Caco-2 (cell line): ENCODE measurements around the gene PRCP. TPM values are rescaled to one million over a fixed set of nuclear protein-coding genes. Genes with fewer than 3 reads are reported as not detected.

Source experiments
- BruUV-seq: library from RNA; stranded (reverse); fragments of 400-500 nt; replicated peaks from 2 replicates; lab custom pipeline; 2021; lab: Mats Ljungman, UMichigan
- CTCF ChIA-PET: fragments of 300-600 bp; sonication (Branson Sonifier 250); formaldehyde crosslinking; loops from one replicate; lab custom pipeline; 2022; ENCODE audit warnings: antibody characterized with exemption; lab: Charles Lee
- POLR2A ChIA-PET: fragments of 300-600 bp; sonication (Branson Sonifier 250); formaldehyde crosslinking; loops from one replicate; lab custom pipeline; 2022; ENCODE audit warnings: antibody characterized with exemption; lab: Charles Lee
- DNase-seq, 2 experiments: peaks; one replicate each; pipeline versions ENCODE4 v3.0.0 to v3.0.0-alpha.2; 2020 to 2022
- H3K27me3 ChIP-seq: replicated peaks from 2 replicates; pipeline ENCODE4 v1.6.0; 2011; ENCODE audit warnings: low read length; ENCODE audit not compliant: control insufficient read depth, insufficient read depth
- H3K36me3 ChIP-seq: 2 replicates; pipeline ENCODE4 v1.5.1; 2011; ENCODE audit warnings: low read length; ENCODE audit not compliant: control insufficient read depth, insufficient read depth
- H3K4me1 ChIP-seq: fragments of 250-450 bp; sonication (Bioruptor Pico); 2 replicates; pipeline ENCODE4 v1.5.1; 2020; ENCODE audit warnings: mild to moderate bottlenecking
- H3K4me3 ChIP-seq: 2 replicates; pipeline ENCODE4 v1.5.1; 2011; ENCODE audit warnings: low read depth, mild to moderate bottlenecking, control low read depth, low read length
- H3K9me3 ChIP-seq: fragments of 250-450 bp; sonication (Bioruptor Pico); 2 replicates; pipeline ENCODE4 v1.5.1; 2020; ENCODE audit warnings: mild to moderate bottlenecking, moderate library complexity
- H3K27ac Mint-ChIP-seq: one replicate; pipeline ENCODE4 v1.8.0; 2022; ENCODE audit warnings: mixed read lengths; ENCODE audit not compliant: unreplicated experiment
- H3K27me3 Mint-ChIP-seq: one replicate; pipeline ENCODE4 v1.8.0; 2022; ENCODE audit warnings: mixed read lengths; ENCODE audit not compliant: insufficient read depth, unreplicated experiment
- H3K36me3 Mint-ChIP-seq: one replicate; pipeline ENCODE4 v1.8.0; 2022; ENCODE audit warnings: mild to moderate bottlenecking, mixed read lengths; ENCODE audit not compliant: insufficient read depth, unreplicated experiment
- H3K4me1 Mint-ChIP-seq: one replicate; pipeline ENCODE4 v1.8.0; 2022; ENCODE audit warnings: low read depth, mixed read lengths; ENCODE audit not compliant: unreplicated experiment
- H3K4me3 Mint-ChIP-seq: one replicate; pipeline ENCODE4 v1.8.0; 2022; ENCODE audit warnings: mild to moderate bottlenecking, moderate library complexity, mixed read lengths; ENCODE audit not compliant: unreplicated experiment
- H3K9me3 Mint-ChIP-seq: one replicate; pipeline ENCODE4 v1.8.0; 2022; ENCODE audit warnings: mixed read lengths; ENCODE audit not compliant: unreplicated experiment
- CTCF ChIP-seq, 2 experiments: fragments of 200-600 bp in 1 of 2; IDR thresholded peaks; 1 replicate in 1 of 2; 2 replicates in 1 of 2; pipeline versions ENCODE4 v1.5.1 to v1.8.0; 2011 to 2022; ENCODE audit warnings: antibody characterized with exemption in 1 of 2, control low read depth in 1 of 2, inconsistent platforms in 1 of 2, low read depth in 1 of 2, low read length in 1 of 2, mild to moderate bottlenecking in 1 of 2, moderate library complexity in 1 of 2; ENCODE audit not compliant: insufficient read depth in 1 of 2, severe bottlenecking in 1 of 2, unreplicated experiment in 1 of 2
- intact Hi-C: fragments of 100-400 bp; cut with micrococcal nuclease; formaldehyde crosslinking; loops from one replicate; pipeline ENCODE4 v1.10.0; 2022; ENCODE audit not compliant: unreplicated experiment
- total RNA-seq: library from RNA; stranded (reverse); gene quantifications from 2 replicates; pipeline ENCODE4 v1.2.3, GENCODE V29; 2022

Gene PRCP
- total RNA-seq, 1 experiment from 2014 or later, result 107 TPM

- Mint-ChIP-seq H3K4me1 (no peaks in the 10 kb centered on the region), H3K36me3 (no peaks in the 10 kb centered on the region), H3K27ac (no peak overlapping the region), H3K9me3 (no peaks in the 10 kb centered on the region), H3K4me3 (no peak overlapping the region), H3K27me3 (no peaks in the 10 kb centered on the region)
- ChIA-PET CTCF (interaction anchor here (1.0 kb wide), 1 partner anchor 147 kb away, joined by 3 read pairs; no protein-coding TSS in a partner anchor), POLR2A (no interaction called here)
- Histone ChIP-seq H3K27me3 (no peaks in the 10 kb centered on the region), H3K36me3 (no peaks in the 10 kb centered on the region), H3K4me1 (no peaks in the 10 kb centered on the region), H3K4me3 (no peak overlapping the region), H3K9me3 (no peaks in the 10 kb centered on the region)
- no TSS peak for BruUV-seq
- intact Hi-C loops, result loop anchor here (1.0 kb wide), 3 partner anchors 89 to 182 kb away; no protein-coding TSS in a partner anchor
- peak; percentile 72 to 85 for TF ChIP-seq CTCF (IDR thresholded peaks at IDR 0.05; ENCODE audit: insufficient read depth in 1 of 2, low read depth in 1 of 2, low read length in 1 of 2, severe bottlenecking in 1 of 2, unreplicated experiment in 1 of 2)
- peak; percentile 54 to 74 for DNase-seq
Measured at GRCh38 chr11:82864268-82864667, 36.0 kb downstream of the PRCP start.

- TF ChIP-seq CTCF (IDR thresholded peaks at IDR 0.05; ENCODE audit: insufficient read depth in 1 of 2, low read depth in 1 of 2, low read length in 1 of 2, severe bottlenecking in 1 of 2, unreplicated experiment in 1 of 2), result no peak
- no peaks in the 10 kb centered on the region for H3K27me3 ChIP-seq
- no peaks in the 10 kb centered on the region for H3K9me3 ChIP-seq
- H3K4me1 Mint-ChIP-seq, result peaks cover 5% of the 10 kb centered on the region
- H3K9me3 Mint-ChIP-seq, result no peaks in the 10 kb centered on the region
- DNase-seq, result no peak
- H3K4me3 ChIP-seq, result no peak overlapping the region
- no peaks in the 10 kb centered on the region for H3K36me3 ChIP-seq
- POLR2A ChIA-PET, result no interaction called here
- intact Hi-C loops, result no loop called here
- H3K4me1 ChIP-seq, result peaks cover 10% of the 10 kb centered on the region
- H3K4me3 Mint-ChIP-seq, result no peak overlapping the region
- no peaks in the 10 kb centered on the region for H3K36me3 Mint-ChIP-seq
- H3K27ac Mint-ChIP-seq, result no peak overlapping the region
- no peaks in the 10 kb centered on the region for H3K27me3 Mint-ChIP-seq
- no TSS peak for BruUV-seq
- CTCF ChIA-PET, result interaction anchor here (0.7 to 1.8 kb wide), 4 partner anchors 38 to 130 kb away, joined by 4 to 7 read pairs (median 4); partner anchors contain the start of genes DDIAS and FAM181B
Measured at GRCh38 chr11:82863209-82863608, 37.0 kb downstream of the PRCP start.

- Histone ChIP-seq H3K9me3 (no peaks in the 10 kb centered on the region), H3K4me1 (peaks cover 10% of the 10 kb centered on the region), H3K4me3 (no peak overlapping the region), H3K36me3 (no peaks in the 10 kb centered on the region; the same call in 1 of the 2 replicates), H3K27me3 (no peaks in the 10 kb centered on the region)
- no peak for TF ChIP-seq CTCF (IDR thresholded peaks at IDR 0.05; ENCODE audit: insufficient read depth in 1 of 2, low read depth in 1 of 2, low read length in 1 of 2, severe bottlenecking in 1 of 2, unreplicated experiment in 1 of 2)
- CTCF ChIA-PET, result interaction anchor here (0.7 to 1.8 kb wide), 3 partner anchors 39 to 129 kb away, joined by 4 to 7 read pairs (median 4); partner anchors contain the start of genes DDIAS and FAM181B
- Mint-ChIP-seq H3K27ac (no peak overlapping the region), H3K36me3 (no peaks in the 10 kb centered on the region), H3K27me3 (no peaks in the 10 kb centered on the region), H3K4me1 (peaks cover 5% of the 10 kb centered on the region), H3K4me3 (no peak overlapping the region), H3K9me3 (no peaks in the 10 kb centered on the region)
- DNase-seq, result no peak
- POLR2A ChIA-PET, result no interaction called here
- intact Hi-C loops, result no loop called here
- no TSS peak for BruUV-seq
Measured at GRCh38 chr11:82862379-82862778, 37.9 kb downstream of the PRCP start.
